HepG2 (cell line): Measurements from ENCODE around the gene DAB2IP. TPM values are rescaled to one million over a fixed set of nuclear protein-coding genes. Genes with fewer than 3 reads are reported as not detected.

ENCODE experiments used
- CCDC6 ChIP-seq: sonication (generic); formaldehyde crosslinking; IDR thresholded peaks from 2 replicates; pipeline ENCODE4 v1.8.1; 2022; ENCODE audit warnings: mild to moderate bottlenecking, missing genetic modification reagents, moderate library complexity
- CHCHD3 ChIP-seq: sonication (generic); formaldehyde crosslinking; IDR thresholded peaks from 2 replicates; pipeline ENCODE4 v1.8.0; 2022; ENCODE audit warnings: mild to moderate bottlenecking, missing genetic modification reagents, moderate library complexity
- CHD4 ChIP-seq: fragments of 200-600 bp; sonication (generic); IDR thresholded peaks from 2 replicates; pipeline ENCODE4 v1.7.0; 2017; ENCODE audit warnings: mild to moderate bottlenecking, low read length, borderline replicate concordance
- DNMT1 ChIP-seq: sonication (generic); formaldehyde crosslinking; IDR thresholded peaks from 2 replicates; pipeline ENCODE4 v1.5.1; 2020; ENCODE audit warnings: mild to moderate bottlenecking, missing genetic modification reagents
- GATAD1 ChIP-seq: IDR thresholded peaks from 2 replicates; pipeline ENCODE4 v1.6.1; 2016; ENCODE audit warnings: missing genetic modification reagents, missing compliant biosample characterization
- GZF1 ChIP-seq: sonication (generic); formaldehyde crosslinking; IDR thresholded peaks from 2 replicates; pipeline ENCODE4 v1.5.1; 2020; ENCODE audit warnings: mild to moderate bottlenecking, missing genetic modification reagents
- HIC2 ChIP-seq: sonication (generic); formaldehyde crosslinking; IDR thresholded peaks from 2 replicates; pipeline ENCODE4 v1.9.0; 2022; ENCODE audit warnings: low read depth, missing genetic modification reagents
- HNRNPK ChIP-seq: fragments of 200-400 bp; formaldehyde crosslinking; IDR thresholded peaks from 2 replicates; pipeline ENCODE4 v1.6.1; 2018; ENCODE audit warnings: low read length, low read depth, moderate library complexity, mild to moderate bottlenecking; ENCODE audit not compliant: poor library complexity, severe bottlenecking
- IRF2 ChIP-seq: IDR thresholded peaks from 2 replicates; pipeline ENCODE4 v1.6.1; 2018; ENCODE audit warnings: missing genetic modification reagents, missing compliant biosample characterization
- LRRFIP1 ChIP-seq: sonication (generic); formaldehyde crosslinking; conservative IDR thresholded peaks from 2 replicates; pipeline ENCODE4 v1.4.0; 2020; ENCODE audit warnings: missing genetic modification reagents
- MTERF4 ChIP-seq: sonication (generic); formaldehyde crosslinking; IDR thresholded peaks from 2 replicates; pipeline ENCODE4 v1.8.0; 2023; ENCODE audit warnings: mild to moderate bottlenecking, missing genetic modification reagents
- PPARG ChIP-seq: conservative IDR thresholded peaks from 2 replicates; pipeline ENCODE4 v1.6.1; 2016; ENCODE audit warnings: missing biosample characterization, missing genetic modification reagents
- SMARCC2 ChIP-seq: fragments of 450-650 bp; IDR thresholded peaks from 2 replicates; pipeline ENCODE4 v1.6.1; 2017; ENCODE audit warnings: antibody characterized with exemption, mild to moderate bottlenecking
- TP53 ChIP-seq: sonication (generic); formaldehyde crosslinking; conservative IDR thresholded peaks from 2 replicates; pipeline ENCODE4 v1.4.0; 2020; ENCODE audit warnings: missing genetic modification reagents
- ZBTB25 ChIP-seq: IDR thresholded peaks from 2 replicates; pipeline ENCODE4 v1.6.1; 2018; ENCODE audit warnings: missing genetic modification reagents
- ZC3H4 ChIP-seq: sonication (generic); formaldehyde crosslinking; IDR thresholded peaks from 2 replicates; pipeline ENCODE4 v1.4.0; 2020; ENCODE audit warnings: missing genetic modification reagents, borderline replicate concordance
- ZFAT ChIP-seq: sonication (generic); formaldehyde crosslinking; conservative IDR thresholded peaks from 2 replicates; pipeline ENCODE4 v1.8.1; 2023; ENCODE audit warnings: missing genetic modification reagents, inconsistent platforms
- ZNF263 ChIP-seq: sonication (generic); formaldehyde crosslinking; IDR thresholded peaks from 2 replicates; pipeline ENCODE4 v1.4.0; 2020; ENCODE audit warnings: missing genetic modification reagents
- ZNF574 ChIP-seq: sonication (generic); formaldehyde crosslinking; IDR thresholded peaks from 2 replicates; pipeline ENCODE4 v1.4.0; 2020; ENCODE audit warnings: missing genetic modification reagents
- ZNF614 ChIP-seq: IDR thresholded peaks from 2 replicates; pipeline ENCODE4 v1.6.1; 2018; ENCODE audit warnings: missing biosample characterization, missing genetic modification reagents, inconsistent platforms, borderline replicate concordance
- ZNF782 ChIP-seq: sonication (generic); formaldehyde crosslinking; IDR thresholded peaks from 2 replicates; pipeline ENCODE4 v1.4.0; 2020; ENCODE audit warnings: missing genetic modification reagents, mild to moderate bottlenecking, borderline replicate concordance
- polyA plus RNA-seq, 8 experiments: library from polyadenylated mRNA; depleted of rRNA in 3 of 8; stranded (reverse) in 7 of 8; unstranded in 1 of 8; fragments of >200 nt; fragmentation: Illumina TruSeq in 4 of 8; extraction: Trizol in 4 of 8; gene quantifications; 2 replicates each; pipeline versions ENCODE4 v1.2.1 to v1.2.3, GENCODE V29; 2011 to 2016; ENCODE audit warnings: low read depth in 4 of 8, missing spikeins in 1 of 8, mixed read lengths in 1 of 8; ENCODE audit not compliant: insufficient read depth in 1 of 8
- total RNA-seq, 5 experiments: library from RNA; depleted of rRNA; stranded (reverse); fragments of >200 nt; fragmentation: Illumina TruSeq; extraction: Trizol; gene quantifications; 2 replicates each; pipeline ENCODE4 v1.2.3, GENCODE V29; 2016; ENCODE audit warnings: low read depth in 1 of 5

Gene DAB2IP
- total and polyA plus RNA-seq, 2 of the 13 experiments (the other 11 are each of a cell fraction or from before 2014, with no cell fraction given): 25.3 to 37.9 TPM

GRCh38 chr9:121744002-121744686, 92.7 kb downstream of the DAB2IP start (continued):
- no peak for TF ChIP-seq MTERF4 (CRISPR knock-in tag)
- no peak for TF ChIP-seq SMARCC2
- no peak for TF ChIP-seq CHD4
- TF ChIP-seq HIC2 (CRISPR knock-in tag): no peak
- TF ChIP-seq CCDC6 (CRISPR knock-in tag): peak; percentile 45; the same call in 1 of the 2 replicates
- no peak for TF ChIP-seq HNRNPK
- TF ChIP-seq ZFAT (CRISPR knock-in tag): no peak
- TF ChIP-seq ZBTB25: no peak
- peak; percentile 69 for TF ChIP-seq ZNF574 (CRISPR knock-in tag)
- 0 out of 2 replicates have a peak, but pooled peaks have one; percentile 35 for TF ChIP-seq DNMT1 (CRISPR knock-in tag)
- TF ChIP-seq GZF1 (CRISPR knock-in tag): no peak
- TF ChIP-seq CHCHD3 (CRISPR knock-in tag): no peak
- TF ChIP-seq LRRFIP1 (CRISPR knock-in tag): no peak
- TF ChIP-seq ZNF263 (CRISPR knock-in tag): 0 out of 2 replicates have a peak, but pooled peaks have one; percentile 38
- peak; percentile 30; the same call in 1 of the 2 replicates for TF ChIP-seq ZNF614 (CRISPR knock-in tag)
- peak; percentile 19; the same call in 1 of the 2 replicates for TF ChIP-seq ZNF782 (CRISPR knock-in tag)
- TF ChIP-seq GATAD1 (CRISPR knock-in tag): peak; percentile 40; the same call in 1 of the 2 replicates
- TF ChIP-seq TP53: no peak
- TF ChIP-seq IRF2 (CRISPR knock-in tag): peak; percentile 25; the same call in 1 of the 2 replicates
- TF ChIP-seq ZC3H4: no peak
- TF ChIP-seq PPARG (CRISPR knock-in tag): 0 out of 2 replicates have a peak, but pooled peaks have one; percentile 18
